Stimulated activated CD8-positive, alpha-beta memory T cell treated with anti-CD3 and anti-CD28 coated beads, Interleukin-4, amount 100 ng/mL, for 4 hours (primary cell): ENCODE data around the gene OR5AU1.
"Not testable (repeated sequence)": the region's sequence is repeated elsewhere in the genome, so short reads cannot be mapped to it uniquely, and the experiment has no call there.

ENCODE experiments used
- DNase-seq, 2 donors: peaks; one replicate each; pipeline ENCODE4 v3.0.0-alpha.2; 2020; ENCODE audit warnings: low read depth in 2 of 2, low spot score in 1 of 2

Gene OR5AU1

GRCh38 chr14:21171128-21171527 is 15.3 kb upstream of the OR5AU1 start:
- DNase-seq, result no peak

- DNase-seq, result no peak
These were observed 13.7 kb upstream of the OR5AU1 start for GRCh38 chr14:21169573-21169972.

- DNase-seq, result no peak
These were observed 12.2 kb upstream of the OR5AU1 start for GRCh38 chr14:21168055-21168454.

- DNase-seq, result not testable (repeated sequence)
These were observed 9.8 kb upstream of the OR5AU1 start for GRCh38 chr14:21165670-21166069.

- not testable (repeated sequence) for DNase-seq
These were observed 9.2 kb upstream of the OR5AU1 start for GRCh38 chr14:21165002-21165605.

GRCh38 chr14:21163871-21164291 is 8.0 kb upstream of the OR5AU1 start:
- DNase-seq, result no peak

- no peak for DNase-seq
These were observed 6.2 kb upstream of the OR5AU1 start for GRCh38 chr14:21162081-21162480.

- no peak for DNase-seq
These were observed 4.3 kb upstream of the OR5AU1 start for GRCh38 chr14:21160061-21160610.

- DNase-seq, result not testable (repeated sequence)
These were observed 2.3 kb upstream of the OR5AU1 start for GRCh38 chr14:21158175-21158574.

GRCh38 chr14:21149641-21150367 is 6.1 kb downstream of the OR5AU1 start:
- no peak for DNase-seq

- DNase-seq, result no peak
These were observed 10.4 kb downstream of the OR5AU1 start for GRCh38 chr14:21145437-21145836.

- DNase-seq, result no peak
These were observed 13.5 kb downstream of the OR5AU1 start for GRCh38 chr14:21142357-21142756.

- DNase-seq, result no peak
These were observed 19.8 kb downstream of the OR5AU1 start for GRCh38 chr14:21136024-21136423.

GRCh38 chr14:21133901-21134300 is 22.0 kb downstream of the OR5AU1 start:
- no peak for DNase-seq

- no peak for DNase-seq
These were observed 32.4 kb downstream of the OR5AU1 start for GRCh38 chr14:21123429-21123828.

GRCh38 chr14:21121122-21121521 is 34.7 kb downstream of the OR5AU1 start:
- no peak for DNase-seq

GRCh38 chr14:21120686-21121085 is 35.2 kb downstream of the OR5AU1 start:
- no peak for DNase-seq

GRCh38 chr14:21118933-21119332 is 36.9 kb downstream of the OR5AU1 start:
- DNase-seq, result no peak

GRCh38 chr14:21113369-21113768 is 42.5 kb downstream of the OR5AU1 start:
- no peak for DNase-seq

- no peak for DNase-seq
These were observed 43.6 kb downstream of the OR5AU1 start for GRCh38 chr14:21112255-21112654.

GRCh38 chr14:21109377-21110138 is 46.3 kb downstream of the OR5AU1 start:
- DNase-seq, result no peak

- no peak for DNase-seq
These were observed 47.1 kb downstream of the OR5AU1 start for GRCh38 chr14:21108791-21109190.
